MV-4-11 (cell line): Measurements from ENCODE around the gene SOCS1.

Experiments used
- DNase-seq: peaks from one replicate; lab custom pipeline; 2025; lab: John Stamatoyannopoulos, UW

Gene SOCS1

DNA sequence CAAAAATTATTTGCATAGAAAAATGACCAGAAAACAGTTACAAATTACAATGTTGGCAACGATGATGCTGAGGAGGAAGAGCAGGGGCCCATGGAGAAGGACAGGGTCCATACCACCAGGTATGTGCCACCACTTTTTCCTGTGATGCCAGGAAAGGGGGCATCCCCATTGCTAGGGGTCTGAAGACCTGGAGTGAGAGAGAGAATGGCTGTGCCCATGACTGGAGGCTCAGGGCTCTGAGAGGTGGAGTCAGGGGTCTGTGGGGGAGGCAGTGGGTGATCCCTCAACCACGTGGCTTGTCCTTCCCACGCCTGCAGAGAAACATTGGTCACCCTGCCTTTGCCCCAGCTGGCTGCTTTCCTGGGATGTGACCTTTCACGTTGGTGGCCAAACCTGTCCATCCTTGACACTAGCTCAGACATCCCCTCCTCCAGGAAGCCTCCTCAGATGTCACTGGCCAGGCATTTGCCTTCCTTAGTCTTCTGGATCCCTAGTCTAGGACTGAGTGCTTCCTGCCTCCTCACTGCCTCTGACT lies 51.4 kb downstream of the SOCS1 start:
- no peak for DNase-seq
